ENCODE results near the gene SMIM45.

Gene SMIM45

DNA sequence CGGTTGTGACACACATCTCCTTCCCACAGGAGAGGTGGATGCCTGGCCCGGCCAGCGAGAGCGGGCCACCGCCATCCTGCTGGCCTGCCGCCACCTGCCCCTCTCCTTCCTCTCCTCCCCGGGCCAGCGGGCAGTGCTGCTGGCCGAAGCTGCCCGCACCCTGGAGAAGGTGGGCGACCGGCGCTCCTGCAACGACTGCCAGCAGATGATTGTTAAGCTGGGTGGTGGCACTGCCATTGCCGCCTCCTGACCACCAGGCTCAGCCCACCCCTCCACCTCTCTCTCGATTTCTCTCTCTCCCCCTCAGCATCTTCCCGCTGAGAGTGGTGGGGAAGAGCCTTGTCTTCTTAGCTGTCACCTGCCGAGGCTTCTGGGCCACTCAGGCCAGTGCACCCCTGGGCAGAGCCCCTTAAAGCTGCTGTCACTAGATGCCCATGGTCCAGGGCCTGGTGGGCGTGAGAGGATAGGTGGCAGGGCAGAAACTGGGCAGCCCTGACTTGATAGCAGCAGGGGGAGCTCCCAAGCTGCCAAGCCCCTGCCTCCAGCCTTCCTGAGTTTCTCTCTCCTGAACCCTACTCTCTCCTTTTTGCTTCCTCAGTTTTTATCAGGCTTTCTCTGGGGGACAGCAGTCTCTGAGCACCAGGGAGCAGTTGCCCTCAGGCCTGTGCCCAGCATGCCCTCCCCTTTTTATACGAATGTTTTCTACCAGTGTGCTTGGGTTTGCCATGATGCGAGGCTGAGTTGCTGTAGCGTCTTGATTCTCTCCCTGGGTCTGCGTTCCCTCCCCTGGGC lies 46.3 kb upstream of the SMIM45 start:
- H4K20me1 ChIP-seq (ENCODE audit: insufficient read depth) = no peaks in the 10 kb centered on the region

More for the DNA sequence above, 46.3 kb upstream of the SMIM45 start:
- ChIA-PET POLR2A (no interaction called here), CTCF (no interaction called here)
- WGBS (ENCODE audit: low lambda C conversion rate) = 100% methylated on average over 1 of the region's 23 CpGs
- Histone ChIP-seq H3K4me1 (ENCODE audit: control insufficient read depth in 1 of 2, insufficient read depth in 2 of 2, low read depth in 1 of 2, low read length in 1 of 2) (no peaks in the 10 kb centered on the region; a peak in 1 of 4 replicates), H3K9me3 (no peaks in the 10 kb centered on the region), H2AFZ (ENCODE audit: low read depth) (no peak overlapping the region), H3K79me2 (ENCODE audit: insufficient read depth) (no peaks in the 10 kb centered on the region), H3K36me3 (replicated peaks in 1 of 2; ENCODE audit: control insufficient read depth in 1 of 2, insufficient read depth in 2 of 2, low read length in 1 of 2) (no peaks in the 10 kb centered on the region), H3K27me3 (ENCODE audit: insufficient read depth) (0 out of 2 replicates have a peak, but pooled peaks cover under 1% of the 10 kb centered on the region), H3K4me3 (ENCODE audit: low read depth in 2 of 2, low read length in 1 of 2) (no peak overlapping the region), H3F3A (replicated peaks; ENCODE audit: insufficient read depth) (no peaks in the 10 kb centered on the region), H3K9me2 (no peaks in the 10 kb centered on the region), H3K27ac (ENCODE audit: low read depth in 2 of 2, low read length in 1 of 2) (no peak overlapping the region), H3K4me2 (no peak overlapping the region), H3K9ac (no peak overlapping the region)
- no peak for DNase-seq
- TF ChIP-seq TAF1 (IDR thresholded peaks at IDR 0.05; ENCODE audit: borderline replicate concordance, low read depth, low read length) (no peak), SIN3A (IDR thresholded peaks at IDR 0.05; ENCODE audit: borderline replicate concordance, low read depth, low read length) (no peak), EZH2phosphoT487 (IDR thresholded peaks at IDR 0.05; ENCODE audit: borderline replicate concordance, low read depth) (no peak), ELF1 (IDR thresholded peaks at IDR 0.05) (no peak), MXI1 (IDR thresholded peaks at IDR 0.05; ENCODE audit: low read depth, low read length) (no peak), PBX3 (IDR thresholded peaks at IDR 0.05) (no peak), MAX (IDR thresholded peaks at IDR 0.05; ENCODE audit: low read depth) (no peak), TCF12 (IDR thresholded peaks at IDR 0.05) (no peak), TEAD4 (IDR thresholded peaks at IDR 0.05; ENCODE audit: borderline replicate concordance, insufficient read depth) (no peak), GATA2 (CRISPR knock-in tag; IDR thresholded peaks at IDR 0.05) (no peak), USF1 (IDR thresholded peaks at IDR 0.05; ENCODE audit: borderline replicate concordance, low read depth) (no peak), JUND (IDR thresholded peaks at IDR 0.05) (no peak), RCOR1 (IDR thresholded peaks at IDR 0.05; ENCODE audit: low read length) (no peak), MEF2A (IDR thresholded peaks at IDR 0.05; ENCODE audit: borderline replicate concordance, low read depth) (no peak), RFX5 (IDR thresholded peaks at IDR 0.05; ENCODE audit: low read length) (no peak), POLR2AphosphoS5 (IDR thresholded peaks at IDR 0.05; ENCODE audit: low read depth, low read length) (no peak), SMC3 (IDR thresholded peaks at IDR 0.05; ENCODE audit: low read depth, low read length) (no peak)
- TF ChIP-seq, protein P1, sequence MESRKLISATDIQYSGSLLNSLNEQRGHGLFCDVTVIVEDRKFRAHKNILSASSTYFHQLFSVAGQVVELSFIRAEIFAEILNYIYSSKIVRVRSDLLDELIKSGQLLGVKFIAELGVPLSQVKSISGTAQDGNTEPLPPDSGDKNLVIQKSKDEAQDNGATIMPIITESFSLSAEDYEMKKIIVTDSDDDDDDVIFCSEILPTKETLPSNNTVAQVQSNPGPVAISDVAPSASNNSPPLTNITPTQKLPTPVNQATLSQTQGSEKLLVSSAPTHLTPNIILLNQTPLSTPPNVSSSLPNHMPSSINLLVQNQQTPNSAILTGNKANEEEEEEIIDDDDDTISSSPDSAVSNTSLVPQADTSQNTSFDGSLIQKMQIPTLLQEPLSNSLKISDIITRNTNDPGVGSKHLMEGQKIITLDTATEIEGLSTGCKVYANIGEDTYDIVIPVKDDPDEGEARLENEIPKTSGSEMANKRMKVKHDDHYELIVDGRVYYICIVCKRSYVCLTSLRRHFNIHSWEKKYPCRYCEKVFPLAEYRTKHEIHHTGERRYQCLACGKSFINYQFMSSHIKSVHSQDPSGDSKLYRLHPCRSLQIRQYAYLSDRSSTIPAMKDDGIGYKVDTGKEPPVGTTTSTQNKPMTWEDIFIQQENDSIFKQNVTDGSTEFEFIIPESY (IDR thresholded peaks at IDR 0.05; ENCODE audit: borderline replicate concordance, low read depth) = no peak
- TF ChIP-seq, protein P2, sequence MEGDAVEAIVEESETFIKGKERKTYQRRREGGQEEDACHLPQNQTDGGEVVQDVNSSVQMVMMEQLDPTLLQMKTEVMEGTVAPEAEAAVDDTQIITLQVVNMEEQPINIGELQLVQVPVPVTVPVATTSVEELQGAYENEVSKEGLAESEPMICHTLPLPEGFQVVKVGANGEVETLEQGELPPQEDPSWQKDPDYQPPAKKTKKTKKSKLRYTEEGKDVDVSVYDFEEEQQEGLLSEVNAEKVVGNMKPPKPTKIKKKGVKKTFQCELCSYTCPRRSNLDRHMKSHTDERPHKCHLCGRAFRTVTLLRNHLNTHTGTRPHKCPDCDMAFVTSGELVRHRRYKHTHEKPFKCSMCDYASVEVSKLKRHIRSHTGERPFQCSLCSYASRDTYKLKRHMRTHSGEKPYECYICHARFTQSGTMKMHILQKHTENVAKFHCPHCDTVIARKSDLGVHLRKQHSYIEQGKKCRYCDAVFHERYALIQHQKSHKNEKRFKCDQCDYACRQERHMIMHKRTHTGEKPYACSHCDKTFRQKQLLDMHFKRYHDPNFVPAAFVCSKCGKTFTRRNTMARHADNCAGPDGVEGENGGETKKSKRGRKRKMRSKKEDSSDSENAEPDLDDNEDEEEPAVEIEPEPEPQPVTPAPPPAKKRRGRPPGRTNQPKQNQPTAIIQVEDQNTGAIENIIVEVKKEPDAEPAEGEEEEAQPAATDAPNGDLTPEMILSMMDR (IDR thresholded peaks at IDR 0.05) = no peak
- TF ChIP-seq, protein P3, sequence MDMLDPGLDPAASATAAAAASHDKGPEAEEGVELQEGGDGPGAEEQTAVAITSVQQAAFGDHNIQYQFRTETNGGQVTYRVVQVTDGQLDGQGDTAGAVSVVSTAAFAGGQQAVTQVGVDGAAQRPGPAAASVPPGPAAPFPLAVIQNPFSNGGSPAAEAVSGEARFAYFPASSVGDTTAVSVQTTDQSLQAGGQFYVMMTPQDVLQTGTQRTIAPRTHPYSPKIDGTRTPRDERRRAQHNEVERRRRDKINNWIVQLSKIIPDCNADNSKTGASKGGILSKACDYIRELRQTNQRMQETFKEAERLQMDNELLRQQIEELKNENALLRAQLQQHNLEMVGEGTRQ (IDR thresholded peaks at IDR 0.05; ENCODE audit: borderline replicate concordance, low read depth, low read length) = no peak

Measured in SK-N-SH (cell line).